ENCODE results near the gene CHM. TPM values are rescaled to one million over a fixed set of nuclear protein-coding genes. Genes with fewer than 3 reads are reported as not detected.
"Not testable (repeated sequence)": the region's sequence is repeated elsewhere in the genome, so short reads cannot be mapped to it uniquely, and the experiment has no call there.

The CHM gene
- total RNA-seq, 1 donor from 2014 or later = 13.1 TPM

DNA sequence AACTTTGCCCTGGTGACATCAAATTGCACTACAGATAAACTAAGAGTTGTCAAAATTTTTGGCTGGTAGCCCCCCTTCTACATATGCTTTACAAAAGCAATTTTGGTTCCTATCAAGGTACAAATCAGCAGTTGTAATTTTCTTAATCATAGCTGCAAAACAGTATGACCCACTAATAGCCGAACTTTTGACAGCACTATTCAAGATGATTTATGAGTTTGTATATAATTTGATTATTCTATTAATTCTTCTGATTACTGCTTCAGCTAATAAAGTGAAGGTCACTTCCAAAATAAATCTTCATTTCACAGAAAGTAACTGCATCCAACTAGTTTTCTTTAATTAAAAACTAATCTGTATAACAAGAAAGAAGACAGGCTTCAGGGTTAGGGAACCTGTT lies 119.6 kb downstream of the CHM start:
- intact Hi-C loops (cut with micrococcal nuclease) = no loop called here

DNA sequence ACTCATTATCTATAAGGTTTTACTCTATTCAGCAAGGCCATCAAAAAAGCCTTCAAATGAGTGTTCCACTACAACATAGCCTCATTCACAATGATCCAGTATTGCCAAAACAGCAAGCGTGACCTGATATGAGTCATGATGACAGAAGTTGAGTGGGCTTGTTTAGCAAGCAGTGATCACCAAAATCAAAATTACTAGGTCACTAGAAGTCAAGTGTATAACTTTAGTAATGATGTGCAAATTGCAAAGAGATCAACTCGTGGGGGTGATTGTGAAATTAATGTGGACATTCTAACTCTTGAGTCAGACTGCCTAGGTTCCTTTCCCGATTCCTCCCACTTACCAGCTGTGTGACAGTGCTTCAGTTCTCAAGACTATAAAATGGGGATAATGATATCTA lies 124.5 kb downstream of the CHM start:
- no peak for DNase-seq
- intact Hi-C loops (cut with micrococcal nuclease) = no loop called here

More for the DNA sequence above, 119.6 kb downstream of the CHM start:
- peaks cover 16% of the 10 kb centered on the region for H3K4me1 ChIP-seq
- no peaks in the 10 kb centered on the region for H3K9me3 ChIP-seq (replicated peaks)
- H3K4me3 ChIP-seq = no peak overlapping the region
- DNase-seq = no peak
- H3K36me3 ChIP-seq = no peaks in the 10 kb centered on the region
- H3K27ac ChIP-seq (replicated peaks) = no peak overlapping the region
- TF ChIP-seq, protein P1, sequence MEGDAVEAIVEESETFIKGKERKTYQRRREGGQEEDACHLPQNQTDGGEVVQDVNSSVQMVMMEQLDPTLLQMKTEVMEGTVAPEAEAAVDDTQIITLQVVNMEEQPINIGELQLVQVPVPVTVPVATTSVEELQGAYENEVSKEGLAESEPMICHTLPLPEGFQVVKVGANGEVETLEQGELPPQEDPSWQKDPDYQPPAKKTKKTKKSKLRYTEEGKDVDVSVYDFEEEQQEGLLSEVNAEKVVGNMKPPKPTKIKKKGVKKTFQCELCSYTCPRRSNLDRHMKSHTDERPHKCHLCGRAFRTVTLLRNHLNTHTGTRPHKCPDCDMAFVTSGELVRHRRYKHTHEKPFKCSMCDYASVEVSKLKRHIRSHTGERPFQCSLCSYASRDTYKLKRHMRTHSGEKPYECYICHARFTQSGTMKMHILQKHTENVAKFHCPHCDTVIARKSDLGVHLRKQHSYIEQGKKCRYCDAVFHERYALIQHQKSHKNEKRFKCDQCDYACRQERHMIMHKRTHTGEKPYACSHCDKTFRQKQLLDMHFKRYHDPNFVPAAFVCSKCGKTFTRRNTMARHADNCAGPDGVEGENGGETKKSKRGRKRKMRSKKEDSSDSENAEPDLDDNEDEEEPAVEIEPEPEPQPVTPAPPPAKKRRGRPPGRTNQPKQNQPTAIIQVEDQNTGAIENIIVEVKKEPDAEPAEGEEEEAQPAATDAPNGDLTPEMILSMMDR (IDR thresholded peaks at IDR 0.05; ENCODE audit: borderline replicate concordance) = no peak
- no peaks in the 10 kb centered on the region for H3K27me3 ChIP-seq (ENCODE audit: low read depth)

DNA sequence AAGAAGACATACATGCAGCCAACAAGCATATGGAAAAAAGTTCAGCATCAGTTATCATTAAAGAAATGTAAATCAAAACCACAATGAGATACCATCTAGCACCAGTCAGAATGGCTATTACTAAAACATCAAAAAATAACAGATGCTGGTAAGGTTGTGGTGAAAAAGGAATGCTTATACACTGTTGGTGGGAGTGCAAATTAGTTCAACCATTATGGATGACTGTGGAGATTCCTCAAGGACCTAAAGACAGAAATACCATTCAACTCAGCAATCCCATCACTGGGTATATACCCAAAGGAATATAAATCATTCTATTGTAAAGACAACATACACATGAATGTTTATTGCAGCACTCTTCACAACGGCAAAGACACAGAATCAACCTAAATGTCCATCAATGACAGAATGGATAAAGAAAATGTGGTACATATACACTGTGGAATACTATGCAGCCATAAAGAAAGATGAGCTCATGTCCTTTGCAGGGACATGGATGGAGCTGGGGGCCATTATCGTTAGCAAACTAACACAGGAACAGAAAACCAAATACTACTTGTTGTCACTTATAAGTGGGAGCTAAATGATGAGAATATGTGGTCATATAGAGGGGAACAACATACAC lies 130.6 kb downstream of the CHM start:
- H3K9me3 ChIP-seq (replicated peaks); H3K36me3 ChIP-seq; H3K27me3 ChIP-seq (ENCODE audit: low read depth); H3K4me3 ChIP-seq; H3K4me1 ChIP-seq; intact Hi-C loops (cut with micrococcal nuclease); DNase-seq; H3K27ac ChIP-seq (replicated peaks): not testable (repeated sequence)

More for the DNA sequence above, 124.5 kb downstream of the CHM start:
- H3K27me3 ChIP-seq (ENCODE audit: low read depth) = no peaks in the 10 kb centered on the region
- H3K4me3 ChIP-seq = no peak overlapping the region
- peaks cover under 1% of the 10 kb centered on the region for H3K4me1 ChIP-seq
- H3K9me3 ChIP-seq (replicated peaks) = no peaks in the 10 kb centered on the region
- TF ChIP-seq, protein P1 (IDR thresholded peaks at IDR 0.05; ENCODE audit: borderline replicate concordance) = no peak
- no peak overlapping the region for H3K27ac ChIP-seq (replicated peaks)
- H3K36me3 ChIP-seq = no peaks in the 10 kb centered on the region

DNA sequence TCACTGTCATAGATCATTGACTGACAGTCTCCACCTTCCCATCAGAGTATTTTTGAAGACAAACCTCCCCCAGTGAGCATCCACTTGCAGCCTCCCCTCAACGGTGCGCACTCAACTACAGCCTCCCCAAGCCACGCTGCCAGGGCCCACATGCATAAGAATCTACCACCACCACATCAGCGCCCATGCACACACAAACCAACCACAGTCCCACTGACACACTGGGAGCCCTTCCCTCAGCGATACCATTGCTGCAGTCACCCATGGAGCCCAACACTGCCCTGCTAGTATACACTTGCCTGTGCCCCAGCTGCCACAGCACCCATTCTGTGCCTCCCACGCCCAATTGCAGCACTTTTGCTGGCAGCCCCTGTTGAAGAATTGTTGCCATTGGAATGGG lies 132.9 kb downstream of the CHM start:
- intact Hi-C loops (cut with micrococcal nuclease) = no loop called here
- TF ChIP-seq, protein P1 (IDR thresholded peaks at IDR 0.05; ENCODE audit: borderline replicate concordance) = no peak

DNA sequence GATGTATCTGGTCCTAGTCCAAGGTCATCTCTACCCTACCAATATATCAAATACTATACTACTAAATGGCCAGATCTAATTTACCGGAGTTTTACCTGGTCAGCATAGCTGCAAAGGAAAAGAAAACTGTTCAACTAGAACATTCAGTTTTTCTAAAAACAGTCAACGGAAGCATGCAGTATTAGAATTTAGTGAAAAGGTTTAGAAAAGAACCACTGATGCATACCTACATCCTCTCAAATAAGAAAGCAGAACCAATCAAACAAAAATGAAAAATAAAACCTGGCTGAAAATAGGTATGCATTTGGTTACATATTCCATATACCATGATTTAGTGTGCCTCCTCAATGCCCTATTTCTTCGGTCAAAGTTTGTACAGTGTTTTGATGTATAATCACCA lies 140.0 kb downstream of the CHM start:
- H3K27ac ChIP-seq (replicated peaks) = no peak overlapping the region
- TF ChIP-seq, protein P1 (IDR thresholded peaks at IDR 0.05; ENCODE audit: borderline replicate concordance) = no peak
- no peak overlapping the region for H3K4me3 ChIP-seq
- DNase-seq = no peak
- intact Hi-C loops (cut with micrococcal nuclease) = no loop called here
- H3K36me3 ChIP-seq = no peaks in the 10 kb centered on the region
- H3K27me3 ChIP-seq (ENCODE audit: low read depth) = no peaks in the 10 kb centered on the region
- no peaks in the 10 kb centered on the region for H3K9me3 ChIP-seq (replicated peaks)
- H3K4me1 ChIP-seq = no peaks in the 10 kb centered on the region

More for the DNA sequence above, 132.9 kb downstream of the CHM start:
- Histone ChIP-seq H3K4me3 (no peak overlapping the region), H3K9me3 (replicated peaks) (no peaks in the 10 kb centered on the region), H3K27ac (replicated peaks) (no peak overlapping the region), H3K27me3 (ENCODE audit: low read depth) (no peaks in the 10 kb centered on the region), H3K36me3 (no peaks in the 10 kb centered on the region), H3K4me1 (no peaks in the 10 kb centered on the region)
- DNase-seq = no peak

DNA sequence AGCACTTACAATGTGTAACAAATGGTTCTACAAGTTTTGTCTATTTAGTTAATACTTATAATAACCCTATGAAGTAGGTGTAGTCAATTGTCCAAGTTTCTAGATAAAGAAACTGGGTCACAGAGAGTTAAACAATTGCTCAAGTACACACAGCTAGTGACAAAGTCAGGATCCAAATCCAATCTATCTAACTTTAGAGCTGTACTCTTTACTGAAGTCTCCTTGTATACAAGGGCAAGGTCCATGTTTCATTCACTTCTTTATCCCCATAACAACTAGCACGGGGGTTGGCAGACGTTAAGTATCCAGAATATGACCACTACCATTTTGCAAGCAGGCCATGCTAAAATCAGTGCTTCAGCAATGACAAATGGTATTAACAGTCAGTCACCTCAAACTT lies 141.0 kb downstream of the CHM start:
- DNase-seq = no peak
- Histone ChIP-seq H3K9me3 (replicated peaks) (no peaks in the 10 kb centered on the region), H3K4me3 (no peak overlapping the region), H3K27me3 (ENCODE audit: low read depth) (no peaks in the 10 kb centered on the region), H3K36me3 (no peaks in the 10 kb centered on the region), H3K4me1 (no peaks in the 10 kb centered on the region), H3K27ac (replicated peaks) (no peak overlapping the region)
- TF ChIP-seq, protein P1 (IDR thresholded peaks at IDR 0.05; ENCODE audit: borderline replicate concordance) = no peak
- intact Hi-C loops (cut with micrococcal nuclease) = no loop called here
